Thyroid gland (tissue), 4 donors: Measurements from ENCODE around the gene PTPA. TPM values are rescaled to one million over a fixed set of nuclear protein-coding genes. Genes with fewer than 3 reads are reported as not detected.

Experiments
- DNase-seq, 2 donors: peaks; one replicate each; pipeline ENCODE4 v3.0.0-alpha.2; 2019
- H3K27ac ChIP-seq, 3 donors: fragments of 200-600 bp; sonication (generic); 1 replicate in 2 of 3; 2 replicates in 1 of 3; pipeline ENCODE4 v1.5.1; 2016 to 2019; ENCODE audit warnings: mild to moderate bottlenecking in 1 of 3, moderate library complexity in 1 of 3
- H3K27me3 ChIP-seq: fragments of 200-600 bp; sonication (generic); one replicate; pipeline ENCODE4 v1.5.1; 2019
- H3K36me3 ChIP-seq, 2 donors: fragments of 200-600 bp; sonication (generic); one replicate each; pipeline ENCODE4 v1.5.1; 2016 to 2019
- H3K4me1 ChIP-seq, 2 donors: fragments of 200-600 bp; sonication (generic); one replicate each; pipeline ENCODE4 v1.5.1; 2017 to 2019
- H3K4me3 ChIP-seq, 3 donors: fragments of 200-600 bp; sonication (generic); replicated peaks in 1 of 3; 1 replicate in 2 of 3; 2 replicates in 1 of 3; pipeline ENCODE4 v1.5.1; 2016; ENCODE audit warnings: mild to moderate bottlenecking in 1 of 3
- H3K9me3 ChIP-seq: fragments of 200-600 bp; sonication (generic); one replicate; pipeline ENCODE4 v1.5.1; 2017
- CTCF ChIP-seq, 6 experiments: fragments of 200-600 bp in 3 of 6; fragments of 450-650 bp in 3 of 6; sonication (generic) in 3 of 6; IDR thresholded peaks; one replicate each; pipeline ENCODE4 v1.5.1; 2016 to 2019; ENCODE audit warnings: antibody characterized with exemption in 6 of 6, mild to moderate bottlenecking in 2 of 6, inconsistent platforms in 1 of 6, moderate library complexity in 1 of 6
- POLR2A ChIP-seq, 2 donors: fragments of 450-650 bp; IDR thresholded peaks; one replicate each; pipeline ENCODE4 v1.6.1; 2017; ENCODE audit warnings: antibody characterized with exemption in 2 of 2, mild to moderate bottlenecking in 2 of 2, moderate library complexity in 1 of 2
- WGBS, 2 donors: methylation state at CpG; one replicate each; pipeline ENCODE4 v1.1.5; 2017; 5-methylcytosine and 5-hydroxymethylcytosine counted together
- intact Hi-C: fragments of 100-400 bp; cut with DNase I; formaldehyde crosslinking; loops from one replicate; pipeline ENCODE4 v1.15.1; 2023
- total RNA-seq, 4 donors: library from RNA; depleted of rRNA; stranded (reverse); fragments of >200 nt; gene quantifications; one replicate each; pipeline ENCODE4 v1.2.3, GENCODE V29; 2016

Gene PTPA
- total RNA-seq, 4 donors from 2014 or later: 45.0 to 117 (median 89.5) TPM

GRCh38 chr9:129072171-129072570 lies 39.0 kb upstream of the PTPA start:
- DNase-seq: peak; percentile 23 to 37
- Histone ChIP-seq H3K27ac (no peak overlapping the region), H3K4me3 (no peak overlapping the region), H3K9me3 (no peaks in the 10 kb centered on the region), H3K36me3 (peaks cover 13 to 19% of the 10 kb centered on the region in 2 donors), H3K27me3 (no peaks in the 10 kb centered on the region), H3K4me1 (no peaks in the 10 kb centered on the region)
- WGBS, 2 donors: 58 to 64% methylated on average over 9 of the region's 9 CpGs
- TF ChIP-seq POLR2A (IDR thresholded peaks at IDR 0.05) (no peak), CTCF (IDR thresholded peaks at IDR 0.05) (no peak)
- intact Hi-C loops: no loop called here

GRCh38 chr9:129073404-129073803 lies 37.8 kb upstream of the PTPA start:
- TF ChIP-seq POLR2A (IDR thresholded peaks at IDR 0.05) (no peak), CTCF (IDR thresholded peaks at IDR 0.05) (no peak)
- WGBS, 2 donors: 87 to 90% methylated on average over 8 of the region's 8 CpGs
- intact Hi-C loops: no loop called here

GRCh38 chr9:129074106-129074505 lies 37.1 kb upstream of the PTPA start:
- Histone ChIP-seq H3K36me3 (peaks cover under 1 to 5% of the 10 kb centered on the region in 2 donors), H3K9me3 (no peaks in the 10 kb centered on the region), H3K27ac (no peak overlapping the region), H3K4me3 (no peak overlapping the region), H3K27me3 (no peaks in the 10 kb centered on the region), H3K4me1 (no peaks in the 10 kb centered on the region)
- no peak for TF ChIP-seq CTCF (IDR thresholded peaks at IDR 0.05)
- TF ChIP-seq POLR2A (IDR thresholded peaks at IDR 0.05): no peak
- WGBS, 2 donors: 77 to 93% methylated on average over 3 of the region's 3 CpGs
- no peak for DNase-seq
- intact Hi-C loops: no loop called here

More at GRCh38 chr9:129073404-129073803, 37.8 kb upstream of the PTPA start:
- no peak overlapping the region for H3K4me3 ChIP-seq
- H3K9me3 ChIP-seq: no peaks in the 10 kb centered on the region
- peaks cover 5 to 7% of the 10 kb centered on the region in 2 donors for H3K36me3 ChIP-seq
- no peaks in the 10 kb centered on the region for H3K27me3 ChIP-seq
- H3K27ac ChIP-seq: no peak overlapping the region
- no peak for DNase-seq
- no peaks in the 10 kb centered on the region for H3K4me1 ChIP-seq

- 86 to 89% methylated on average over 10 of the region's 16 CpGs for WGBS, 2 donors
- no peak for TF ChIP-seq POLR2A (IDR thresholded peaks at IDR 0.05)
- TF ChIP-seq CTCF (IDR thresholded peaks at IDR 0.05): no peak
- Histone ChIP-seq H3K27ac (no peak overlapping the region), H3K9me3 (no peaks in the 10 kb centered on the region), H3K4me1 (peaks cover 0 to 6% of the 10 kb centered on the region in 2 donors), H3K27me3 (no peaks in the 10 kb centered on the region), H3K36me3 (no peaks in the 10 kb centered on the region), H3K4me3 (no peak overlapping the region)
- no peak for DNase-seq
- intact Hi-C loops: no loop called here
Observed at GRCh38 chr9:129075996-129076639, 35.1 kb upstream of the PTPA start.

GRCh38 chr9:129076640-129077037 lies 34.6 kb upstream of the PTPA start:
- Histone ChIP-seq H3K36me3 (no peaks in the 10 kb centered on the region), H3K27ac (no peak overlapping the region), H3K9me3 (no peaks in the 10 kb centered on the region), H3K27me3 (no peaks in the 10 kb centered on the region), H3K4me3 (no peak overlapping the region), H3K4me1 (peaks cover 2 to 9% of the 10 kb centered on the region in 2 donors)
- no peak for DNase-seq
- WGBS, 2 donors: 89 to 95% methylated on average over 10 to 11 of the region's 11 CpGs
- intact Hi-C loops: no loop called here
- no peak for TF ChIP-seq CTCF (IDR thresholded peaks at IDR 0.05)
- TF ChIP-seq POLR2A (IDR thresholded peaks at IDR 0.05): no peak
